CD4-positive, alpha-beta T cell treated with Interleukin-15 for 1 hour (primary cell): Measurements from ENCODE around the gene ATXN2.
"Not testable (repeated sequence)": the region's sequence is repeated elsewhere in the genome, so short reads cannot be mapped to it uniquely, and the experiment has no call there.

Experiments used
- DNase-seq: peaks from one replicate; pipeline ENCODE4 v3.0.0-alpha.2; 2020

ATXN2 gene

GRCh38 chr12:111600205-111600642, 1.1 kb upstream of the ATXN2 start:
- no peak for DNase-seq

GRCh38 chr12:111599453-111600204, 514 bp upstream of the ATXN2 start:
- DNase-seq = peak; percentile 88

GRCh38 chr12:111597831-111598636, 1.1 kb downstream of the ATXN2 start:
- no peak for DNase-seq

- no peak for DNase-seq
Measured at GRCh38 chr12:111596985-111597830, 1.9 kb downstream of the ATXN2 start.

GRCh38 chr12:111595341-111595835, 3.7 kb downstream of the ATXN2 start:
- DNase-seq = not testable (repeated sequence)

GRCh38 chr12:111591399-111592010, 7.6 kb downstream of the ATXN2 start:
- not testable (repeated sequence) for DNase-seq

GRCh38 chr12:111590552-111590951, 8.6 kb downstream of the ATXN2 start:
- DNase-seq = no peak

- DNase-seq = no peak
Measured at GRCh38 chr12:111589601-111590000, 9.5 kb downstream of the ATXN2 start.

GRCh38 chr12:111588010-111588409, 11.1 kb downstream of the ATXN2 start:
- DNase-seq = no peak

GRCh38 chr12:111586986-111587385, 12.1 kb downstream of the ATXN2 start:
- DNase-seq = no peak

- no peak for DNase-seq
Measured at GRCh38 chr12:111585690-111586089, 13.4 kb downstream of the ATXN2 start.

- DNase-seq = no peak
Measured at GRCh38 chr12:111584959-111585358, 14.2 kb downstream of the ATXN2 start.

GRCh38 chr12:111583506-111583905, 15.6 kb downstream of the ATXN2 start:
- DNase-seq = not testable (repeated sequence)

- no peak for DNase-seq
Measured at GRCh38 chr12:111582133-111582747, 16.9 kb downstream of the ATXN2 start.

- no peak for DNase-seq
Measured at GRCh38 chr12:111581434-111582132, 17.5 kb downstream of the ATXN2 start.

GRCh38 chr12:111580737-111581136, 18.4 kb downstream of the ATXN2 start:
- DNase-seq = no peak

GRCh38 chr12:111580119-111580425, 19.0 kb downstream of the ATXN2 start:
- DNase-seq = no peak

- no peak for DNase-seq
Measured at GRCh38 chr12:111578971-111579340, 20.2 kb downstream of the ATXN2 start.

- DNase-seq = no peak
Measured at GRCh38 chr12:111578276-111578970, 20.7 kb downstream of the ATXN2 start.

GRCh38 chr12:111574797-111575443, 24.2 kb downstream of the ATXN2 start:
- DNase-seq = no peak
